Glomerular endothelial cell (primary cell): Measurements from ENCODE around the gene TRIM46. TPM values are rescaled to one million over a fixed set of nuclear protein-coding genes. Genes with fewer than 3 reads are reported as not detected.
"Not testable (repeated sequence)": the region's sequence is repeated elsewhere in the genome, so short reads cannot be mapped to it uniquely, and the experiment has no call there.

Source experiments
- DNase-seq: peaks from one replicate; pipeline ENCODE4 v3.0.0-alpha.2; 2011; ENCODE audit warnings: low read depth, low spot score; ENCODE audit errors: extremely low read depth
- total RNA-seq: library from RNA; depleted of rRNA; stranded (reverse); fragments of >200 nt; gene quantifications from 2 replicates; pipeline ENCODE4 v1.2.3, GENCODE V29; 2015

TRIM46 gene
- total RNA-seq, 1 donor from 2014 or later = 11.8 TPM

GRCh38 chr1:155136748-155137147, 36.9 kb upstream of the TRIM46 start:
- DNase-seq = no peak

- DNase-seq = no peak
Observed at GRCh38 chr1:155137154-155137949, 36.3 kb upstream of the TRIM46 start.

GRCh38 chr1:155139895-155140629, 33.6 kb upstream of the TRIM46 start, which contains the start of gene DPM3:
DPM3 (minus strand) TSS chr1:155140531; CDS start chr1:155140240, 291 bp downstream.
- DNase-seq = no peak

- no peak for DNase-seq
Observed at GRCh38 chr1:155140630-155140953, 33.1 kb upstream of the TRIM46 start.

GRCh38 chr1:155141749-155142148, 31.9 kb upstream of the TRIM46 start:
- DNase-seq = no peak

- no peak for DNase-seq
Observed at GRCh38 chr1:155145491-155145890, 28.2 kb upstream of the TRIM46 start.

GRCh38 chr1:155155996-155156643, 17.5 kb upstream of the TRIM46 start:
- not testable (repeated sequence) for DNase-seq

GRCh38 chr1:155158991-155159390, 14.7 kb upstream of the TRIM46 start:
- DNase-seq = no peak

GRCh38 chr1:155160128-155160527, 13.5 kb upstream of the TRIM46 start:
- DNase-seq = no peak

- DNase-seq = not testable (repeated sequence)
Observed at GRCh38 chr1:155162631-155163030, 11.0 kb upstream of the TRIM46 start.

GRCh38 chr1:155163785-155164184, 9.9 kb upstream of the TRIM46 start:
- not testable (repeated sequence) for DNase-seq

GRCh38 chr1:155164625-155165024, 9.0 kb upstream of the TRIM46 start:
- DNase-seq = not testable (repeated sequence)

GRCh38 chr1:155166051-155166470, 7.6 kb upstream of the TRIM46 start:
- no peak for DNase-seq

GRCh38 chr1:155166471-155167165, 7.0 kb upstream of the TRIM46 start:
- peak; percentile 57 for DNase-seq

- peak; percentile 88 for DNase-seq
Observed at GRCh38 chr1:155167166-155168104, 6.2 kb upstream of the TRIM46 start.

- DNase-seq = not testable (repeated sequence)
Observed at GRCh38 chr1:155168105-155168445, 5.6 kb upstream of the TRIM46 start.

GRCh38 chr1:155168456-155169210, 5.0 kb upstream of the TRIM46 start:
- no peak for DNase-seq

- DNase-seq = no peak
Observed at GRCh38 chr1:155169541-155169940, 4.1 kb upstream of the TRIM46 start.

- DNase-seq = no peak
Observed at GRCh38 chr1:155170101-155170785, 3.4 kb upstream of the TRIM46 start.
